Activated T-helper 17 cell treated with anti-CD3 and anti-CD28 coated beads, Interleukin-2, amount 50 U/mL, for 72 hours (primary cell): ENCODE results near the gene MAML2. TPM values are rescaled to one million over a fixed set of nuclear protein-coding genes. Genes with fewer than 3 reads are reported as not detected.

ENCODE experiments used
- ATAC-seq: fragments of 150-1000 bp; cut with Tn5 transposase; replicated peaks from 2 replicates; pipeline ENCODE4 v1.10.0; 2021; ENCODE audit warnings: mild to moderate bottlenecking, moderate library complexity
- H3K27ac Mint-ChIP-seq: one replicate; pipeline ENCODE4 v1.8.0; 2022; ENCODE audit warnings: mixed read lengths
- H3K27me3 Mint-ChIP-seq: one replicate; pipeline ENCODE4 v1.8.0; 2022; ENCODE audit warnings: mixed read lengths
- H3K36me3 Mint-ChIP-seq: one replicate; pipeline ENCODE4 v1.8.0; 2022; ENCODE audit warnings: low read depth, mild to moderate bottlenecking, mixed read lengths
- H3K4me1 Mint-ChIP-seq: one replicate; pipeline ENCODE4 v1.8.0; 2022; ENCODE audit warnings: mixed read lengths
- H3K4me3 Mint-ChIP-seq: one replicate; pipeline ENCODE4 v1.8.0; 2022; ENCODE audit warnings: mild to moderate bottlenecking, mixed read lengths
- H3K9me3 Mint-ChIP-seq: one replicate; pipeline ENCODE4 v1.8.0; 2022; ENCODE audit warnings: mixed read lengths
- total RNA-seq, 2 donors: library from RNA; stranded (reverse); gene quantifications; one replicate each; pipeline ENCODE4 v1.2.3, GENCODE V29; 2022

Gene MAML2
- total RNA-seq, 2 donors from 2014 or later, result 11.2 to 17.4 TPM

DNA sequence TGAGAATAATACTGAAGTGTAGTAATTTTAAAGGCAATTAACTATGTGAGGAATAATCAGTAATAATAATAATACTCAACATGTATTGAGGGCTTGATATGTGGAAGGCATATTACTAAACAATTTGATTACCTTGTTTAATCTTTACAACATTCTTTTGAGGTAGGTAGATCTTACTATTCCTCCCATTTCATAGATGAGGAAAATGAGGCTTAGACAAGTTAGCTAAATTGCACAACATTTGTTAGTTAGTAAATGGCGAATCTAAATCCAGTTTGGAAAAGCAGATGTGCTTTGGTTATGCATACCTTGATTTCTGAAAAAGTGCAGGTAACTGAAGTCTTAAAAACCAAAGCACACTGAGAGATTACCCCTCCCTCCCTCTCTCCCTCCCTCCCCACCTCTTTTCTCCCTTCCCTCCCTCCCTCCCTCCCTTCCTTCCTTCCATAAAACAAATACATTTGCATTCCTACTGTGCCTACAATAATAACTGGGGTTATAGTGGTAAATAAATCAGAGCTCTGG, 326.0 kb downstream of the MAML2 start:
- H3K27me3 Mint-ChIP-seq, result no peaks in the 10 kb centered on the region
- peaks cover 49% of the 10 kb centered on the region for H3K4me1 Mint-ChIP-seq
- H3K27ac Mint-ChIP-seq, result no peak overlapping the region
- no peaks in the 10 kb centered on the region for H3K36me3 Mint-ChIP-seq
- ATAC-seq, result no peak
- H3K4me3 Mint-ChIP-seq, result no peak overlapping the region
- no peaks in the 10 kb centered on the region for H3K9me3 Mint-ChIP-seq

DNA sequence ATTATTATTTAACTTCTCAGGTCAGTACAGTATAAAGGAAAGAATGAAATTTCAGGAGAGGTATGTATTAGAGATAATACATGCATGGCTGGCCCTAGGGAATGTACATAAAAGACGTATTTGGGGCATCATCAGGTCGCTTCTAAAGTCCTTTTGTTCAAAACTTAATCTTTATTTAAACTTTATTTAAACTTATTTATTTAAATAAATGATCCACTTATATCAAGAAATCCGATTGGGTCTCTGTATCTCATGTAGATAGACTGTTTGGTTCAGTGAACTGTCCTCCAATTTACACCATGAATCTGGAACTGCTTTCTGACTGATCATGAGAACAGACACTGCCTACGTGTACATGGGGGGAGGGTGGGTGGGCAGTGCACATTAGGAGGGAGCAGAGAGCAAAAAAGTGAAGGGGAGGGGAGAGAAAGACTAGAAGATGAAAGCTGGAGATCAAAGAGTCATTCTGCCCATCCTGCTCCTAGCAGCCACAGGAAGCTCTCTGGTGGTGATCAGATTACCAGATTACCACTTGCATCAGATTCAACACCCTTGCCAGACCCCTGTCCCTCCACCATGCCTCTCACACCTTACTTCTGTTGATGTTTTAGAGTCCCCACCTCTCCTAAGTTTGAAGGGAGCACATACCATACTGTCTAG, 327.0 kb downstream of the MAML2 start:
- H3K9me3 Mint-ChIP-seq, result no peaks in the 10 kb centered on the region
- H3K36me3 Mint-ChIP-seq, result no peaks in the 10 kb centered on the region
- H3K27me3 Mint-ChIP-seq, result no peaks in the 10 kb centered on the region
- peaks cover 51% of the 10 kb centered on the region for H3K4me1 Mint-ChIP-seq
- no peak overlapping the region for H3K27ac Mint-ChIP-seq
- H3K4me3 Mint-ChIP-seq, result peak overlapping the region; percentile 24
- ATAC-seq, result peak; percentile 13

DNA sequence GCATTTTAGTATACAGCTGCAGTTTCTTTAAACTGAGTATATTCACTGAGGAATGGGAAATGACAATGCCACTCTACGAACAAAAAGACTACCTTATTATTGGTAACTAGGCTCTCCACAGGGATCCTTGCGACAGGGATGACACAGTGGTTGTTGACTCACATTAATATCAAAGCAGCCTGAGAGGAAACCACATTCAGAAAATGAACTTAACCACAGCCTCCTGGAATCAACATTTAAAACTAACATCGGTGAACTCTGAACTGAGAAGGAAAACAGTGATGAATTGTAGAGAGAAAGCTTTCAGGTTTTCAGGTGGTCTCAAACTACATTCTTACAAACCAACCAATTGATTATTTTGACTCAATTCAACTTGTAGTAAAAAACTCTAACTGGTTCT, 328.8 kb downstream of the MAML2 start:
- H3K27ac Mint-ChIP-seq, result peak overlapping the region; percentile 75

DNA sequence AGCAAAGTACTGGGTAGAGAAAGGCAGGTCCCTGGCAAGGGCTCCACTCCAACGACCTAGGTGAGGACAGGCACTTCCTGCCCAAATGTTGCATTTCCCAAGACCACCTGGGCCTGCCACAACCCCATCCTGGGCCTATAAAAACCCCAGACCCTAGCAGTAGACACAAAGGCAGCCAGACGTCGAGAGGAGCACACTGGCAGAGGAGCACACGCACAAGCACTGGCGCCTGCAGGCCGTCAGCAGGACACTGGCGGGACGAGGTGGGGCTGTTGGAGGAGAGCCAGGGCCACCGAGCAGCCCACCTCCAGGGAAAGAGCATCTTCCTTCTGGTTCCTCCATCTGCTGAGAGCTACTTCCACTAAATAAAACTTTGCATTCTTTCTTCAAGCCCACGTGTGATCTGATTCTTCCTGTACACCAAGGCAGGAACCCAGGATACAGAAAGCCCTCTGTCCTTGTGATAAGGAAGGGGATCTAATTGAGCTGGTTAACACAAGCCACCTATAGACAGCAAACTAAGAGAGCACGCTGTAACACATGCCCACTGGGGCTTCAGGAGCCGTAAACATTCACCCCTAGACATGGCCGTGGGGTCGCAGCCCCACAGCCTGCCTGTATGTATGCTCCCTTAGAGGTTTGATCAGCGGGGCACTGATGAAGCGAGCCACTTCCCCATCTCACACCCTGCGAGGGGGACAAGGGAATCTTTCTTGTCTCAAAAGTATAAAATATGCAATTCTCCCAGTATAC, 329.4 kb downstream of the MAML2 start:
- ATAC-seq, result no peak
- Mint-ChIP-seq H3K9me3 (no peaks in the 10 kb centered on the region), H3K27ac (peak overlapping the region; percentile 75), H3K27me3 (no peaks in the 10 kb centered on the region), H3K4me1 (peaks cover 44% of the 10 kb centered on the region), H3K36me3 (no peaks in the 10 kb centered on the region), H3K4me3 (peak overlapping the region; percentile 68)

More for the DNA sequence above, 328.8 kb downstream of the MAML2 start:
- Mint-ChIP-seq H3K27me3 (no peaks in the 10 kb centered on the region), H3K9me3 (no peaks in the 10 kb centered on the region), H3K4me1 (peaks cover 44% of the 10 kb centered on the region), H3K4me3 (peak overlapping the region; percentile 68), H3K36me3 (no peaks in the 10 kb centered on the region)
- peak; percentile 92 for ATAC-seq

DNA sequence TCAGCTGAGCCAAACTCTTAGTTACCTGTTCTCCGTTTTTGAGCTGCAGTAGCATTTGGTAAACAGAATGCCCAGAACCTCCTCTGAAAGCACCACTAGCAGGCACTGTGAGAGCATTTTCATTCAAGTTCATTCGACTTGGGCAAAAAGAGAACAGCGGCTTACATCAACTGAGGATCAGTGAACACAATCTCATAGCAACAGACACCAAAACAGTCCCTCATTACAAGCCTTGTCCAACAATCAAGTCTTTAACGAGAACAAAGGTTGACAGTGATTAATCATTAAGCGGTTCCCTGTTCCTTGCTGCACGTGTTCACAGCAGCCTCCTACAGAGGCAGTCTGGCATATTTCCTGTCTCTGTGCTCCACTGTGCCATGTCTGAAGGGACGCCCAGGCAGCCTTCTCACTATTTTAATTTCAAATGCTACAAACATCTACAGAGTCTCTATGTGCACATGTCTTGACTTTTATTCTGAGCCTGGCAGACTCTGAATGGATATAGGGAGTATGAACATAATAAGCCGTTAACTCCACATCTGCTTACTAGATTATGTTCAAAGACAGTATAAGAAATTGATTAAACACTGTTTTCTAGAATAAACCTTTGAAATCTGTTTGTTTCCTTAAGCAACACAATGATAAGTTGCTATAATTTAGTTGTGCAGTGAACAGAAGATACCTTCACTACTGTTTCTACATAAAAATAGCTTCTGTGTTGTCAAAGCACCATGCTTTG, 330.7 kb downstream of the MAML2 start:
- peak; percentile 68 for ATAC-seq
- Mint-ChIP-seq H3K27me3 (no peaks in the 10 kb centered on the region), H3K27ac (peak overlapping the region; percentile 75), H3K36me3 (no peaks in the 10 kb centered on the region), H3K9me3 (no peaks in the 10 kb centered on the region), H3K4me3 (peak overlapping the region; percentile 68), H3K4me1 (peaks cover 44% of the 10 kb centered on the region)

DNA sequence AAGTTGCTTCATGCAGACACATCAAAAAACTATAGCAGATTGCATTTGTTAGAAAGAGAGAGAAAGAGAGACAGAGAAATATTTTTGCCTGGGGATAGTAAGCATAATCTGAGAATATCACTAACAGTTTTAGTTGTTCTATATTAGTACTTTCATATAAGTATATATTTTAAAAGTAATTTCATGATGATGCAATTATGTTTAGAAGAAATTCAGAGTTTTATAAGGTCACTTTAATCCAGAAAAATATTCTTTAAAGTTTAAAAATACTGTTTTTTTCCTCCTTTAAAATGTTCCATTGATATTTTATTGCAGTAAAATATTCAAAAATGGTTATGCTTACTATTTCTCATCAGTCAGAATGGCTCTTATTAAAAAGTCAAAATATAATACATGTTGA, 332.3 kb downstream of the MAML2 start:
- no peaks in the 10 kb centered on the region for H3K36me3 Mint-ChIP-seq
- H3K4me1 Mint-ChIP-seq, result peaks cover 39% of the 10 kb centered on the region
- H3K4me3 Mint-ChIP-seq, result no peak overlapping the region
- no peak overlapping the region for H3K27ac Mint-ChIP-seq
- H3K27me3 Mint-ChIP-seq, result no peaks in the 10 kb centered on the region
- ATAC-seq, result no peak
- no peaks in the 10 kb centered on the region for H3K9me3 Mint-ChIP-seq

DNA sequence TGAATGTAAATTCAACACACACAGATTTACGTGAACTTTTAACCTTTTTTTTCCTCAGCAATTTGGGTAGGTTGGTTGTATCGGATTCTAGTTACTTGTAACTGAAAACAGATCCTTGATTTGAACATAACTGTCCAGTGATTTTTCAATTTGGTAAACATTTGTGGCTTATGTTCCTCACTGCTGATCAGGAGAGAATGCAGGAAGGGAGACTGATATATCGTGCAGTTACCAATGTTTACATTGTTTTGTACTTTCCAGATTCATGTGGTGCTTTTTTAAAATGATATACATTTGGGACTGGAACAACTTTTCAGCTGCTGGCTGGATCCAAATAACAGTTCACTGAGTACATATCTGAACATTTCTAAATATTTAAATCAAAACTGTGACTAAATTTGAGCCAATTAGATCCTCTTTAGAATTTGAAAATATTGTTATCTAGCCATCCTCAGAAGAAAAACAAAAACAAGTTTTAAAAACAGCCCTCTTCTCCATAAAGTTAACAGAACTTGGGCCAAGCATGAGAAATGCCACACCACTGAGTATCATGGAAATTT, 334.8 kb downstream of the MAML2 start:
- Mint-ChIP-seq H3K36me3 (no peaks in the 10 kb centered on the region), H3K9me3 (no peaks in the 10 kb centered on the region), H3K4me3 (no peak overlapping the region), H3K4me1 (peaks cover 14% of the 10 kb centered on the region), H3K27ac (no peak overlapping the region), H3K27me3 (no peaks in the 10 kb centered on the region)
- ATAC-seq, result no peak

DNA sequence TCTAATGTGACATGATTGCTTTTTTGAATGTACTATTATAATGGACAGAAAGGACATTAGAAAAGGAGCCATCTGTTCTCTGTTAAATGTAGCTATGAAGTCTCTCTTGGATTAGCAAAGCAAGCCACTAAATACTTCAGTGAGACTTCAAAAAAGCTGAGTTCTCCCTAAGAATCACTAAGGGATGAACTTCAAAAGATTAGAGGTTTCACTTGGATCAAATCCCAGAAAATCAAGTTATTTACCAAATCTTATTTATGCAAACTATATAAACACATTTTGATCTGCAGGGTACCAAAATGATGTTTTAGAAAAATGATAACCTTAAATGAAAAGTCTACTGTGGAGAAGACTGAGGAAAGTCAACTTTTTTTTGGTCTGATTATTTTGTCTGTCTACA, 337.0 kb downstream of the MAML2 start:
- peaks cover 10% of the 10 kb centered on the region for H3K4me1 Mint-ChIP-seq
- H3K4me3 Mint-ChIP-seq, result no peak overlapping the region
- H3K27ac Mint-ChIP-seq, result no peak overlapping the region
- ATAC-seq, result no peak
- H3K27me3 Mint-ChIP-seq, result no peaks in the 10 kb centered on the region
- peaks cover 8% of the 10 kb centered on the region for H3K9me3 Mint-ChIP-seq
- H3K36me3 Mint-ChIP-seq, result no peaks in the 10 kb centered on the region

DNA sequence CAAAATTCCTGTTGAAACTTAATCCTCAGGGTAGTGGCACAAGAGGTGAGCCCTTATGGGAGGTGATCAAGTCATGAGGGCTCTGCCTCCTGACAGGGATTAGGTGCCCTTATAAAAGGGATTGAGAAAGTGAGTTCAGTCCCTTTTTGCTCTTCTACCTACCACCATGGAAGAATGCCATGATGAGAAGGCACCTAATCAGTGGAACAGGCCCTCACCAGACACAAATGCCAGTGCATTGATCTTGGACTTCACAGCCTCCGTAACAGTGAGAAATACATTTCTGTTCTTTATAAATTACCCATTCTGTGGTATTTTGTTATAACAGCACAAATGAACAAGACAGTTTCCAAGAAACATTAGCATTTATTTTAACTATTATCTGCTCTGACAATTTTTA, 338.1 kb downstream of the MAML2 start:
- Mint-ChIP-seq H3K4me3 (no peak overlapping the region), H3K4me1 (peaks cover 10% of the 10 kb centered on the region), H3K27ac (no peak overlapping the region), H3K36me3 (no peaks in the 10 kb centered on the region), H3K9me3 (peaks cover 8% of the 10 kb centered on the region), H3K27me3 (no peaks in the 10 kb centered on the region)
- no peak for ATAC-seq

DNA sequence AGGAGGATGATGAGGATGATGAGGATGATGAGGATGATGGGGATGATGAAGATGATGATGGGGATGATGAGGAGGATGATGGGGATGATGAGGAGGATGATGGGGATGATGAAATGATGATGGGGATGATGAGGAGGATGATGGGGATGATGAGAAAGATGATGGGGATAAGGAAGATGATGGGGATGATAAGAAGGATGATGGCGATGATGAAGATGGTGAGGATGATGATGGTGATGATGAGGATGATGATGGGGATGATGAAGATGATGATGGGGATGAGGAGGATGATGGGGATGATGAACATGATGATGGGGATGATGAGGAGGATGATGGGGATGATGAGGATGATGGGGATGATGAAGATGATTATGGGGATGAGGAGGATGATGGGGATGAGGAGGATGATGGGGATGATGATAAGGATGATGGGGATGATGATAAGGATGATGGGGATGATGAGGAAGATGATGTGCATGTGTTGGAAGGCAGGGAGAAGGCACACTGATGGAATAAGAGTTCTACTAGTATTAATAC, 340.2 kb downstream of the MAML2 start:
- ATAC-seq, result no peak
- Mint-ChIP-seq H3K4me3 (no peak overlapping the region), H3K4me1 (peaks cover 15% of the 10 kb centered on the region), H3K27me3 (no peaks in the 10 kb centered on the region), H3K9me3 (peaks cover 8% of the 10 kb centered on the region), H3K36me3 (no peaks in the 10 kb centered on the region), H3K27ac (no peak overlapping the region)

DNA sequence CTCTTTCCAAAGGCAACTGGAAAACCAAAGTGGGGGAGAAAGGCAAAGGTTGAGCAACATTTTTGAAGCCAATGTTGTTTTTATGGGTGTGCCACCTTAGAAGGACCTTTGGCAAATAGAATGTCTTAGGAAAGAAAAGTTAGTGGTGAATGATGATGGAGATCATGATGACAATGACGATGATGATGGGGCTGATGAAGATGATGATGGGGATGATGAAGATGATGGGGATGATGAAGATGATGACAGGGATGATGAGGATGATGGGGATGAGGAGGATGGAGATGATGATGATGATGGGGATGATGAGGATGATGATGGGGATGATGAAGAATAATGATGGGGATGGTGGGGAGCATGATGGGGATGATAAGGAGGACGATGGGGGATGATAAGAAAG, 340.7 kb downstream of the MAML2 start:
- no peak overlapping the region for H3K4me3 Mint-ChIP-seq

DNA sequence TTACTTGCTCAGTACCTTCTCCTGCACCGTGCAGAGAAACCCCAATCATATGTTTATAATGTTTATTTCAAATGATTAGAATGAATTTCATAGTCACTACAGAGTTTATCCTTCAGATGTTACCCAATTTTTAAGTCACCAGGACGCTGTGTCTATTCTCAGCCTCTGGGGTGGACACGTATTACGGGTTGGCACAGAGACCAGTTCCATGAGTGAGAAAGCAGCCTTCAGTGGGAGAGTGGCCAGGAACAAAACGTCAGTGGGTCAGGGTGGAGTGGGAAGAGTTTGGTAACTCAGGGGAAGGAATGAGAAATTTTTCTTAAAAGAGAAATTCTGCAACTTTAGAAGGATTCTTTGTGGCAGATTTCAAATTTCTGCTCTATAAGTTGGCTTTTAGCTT, 342.0 kb downstream of the MAML2 start:
- H3K27me3 Mint-ChIP-seq, result no peaks in the 10 kb centered on the region
- no peak for ATAC-seq
- no peak overlapping the region for H3K4me3 Mint-ChIP-seq
- H3K4me1 Mint-ChIP-seq, result peaks cover 15% of the 10 kb centered on the region
- H3K36me3 Mint-ChIP-seq, result no peaks in the 10 kb centered on the region
- peaks cover 8% of the 10 kb centered on the region for H3K9me3 Mint-ChIP-seq
- H3K27ac Mint-ChIP-seq, result no peak overlapping the region

More for the DNA sequence above, 340.7 kb downstream of the MAML2 start:
- peaks cover 8% of the 10 kb centered on the region for H3K9me3 Mint-ChIP-seq
- no peak overlapping the region for H3K27ac Mint-ChIP-seq
- no peaks in the 10 kb centered on the region for H3K36me3 Mint-ChIP-seq
- H3K4me1 Mint-ChIP-seq, result peaks cover 15% of the 10 kb centered on the region
- no peaks in the 10 kb centered on the region for H3K27me3 Mint-ChIP-seq
- no peak for ATAC-seq

DNA sequence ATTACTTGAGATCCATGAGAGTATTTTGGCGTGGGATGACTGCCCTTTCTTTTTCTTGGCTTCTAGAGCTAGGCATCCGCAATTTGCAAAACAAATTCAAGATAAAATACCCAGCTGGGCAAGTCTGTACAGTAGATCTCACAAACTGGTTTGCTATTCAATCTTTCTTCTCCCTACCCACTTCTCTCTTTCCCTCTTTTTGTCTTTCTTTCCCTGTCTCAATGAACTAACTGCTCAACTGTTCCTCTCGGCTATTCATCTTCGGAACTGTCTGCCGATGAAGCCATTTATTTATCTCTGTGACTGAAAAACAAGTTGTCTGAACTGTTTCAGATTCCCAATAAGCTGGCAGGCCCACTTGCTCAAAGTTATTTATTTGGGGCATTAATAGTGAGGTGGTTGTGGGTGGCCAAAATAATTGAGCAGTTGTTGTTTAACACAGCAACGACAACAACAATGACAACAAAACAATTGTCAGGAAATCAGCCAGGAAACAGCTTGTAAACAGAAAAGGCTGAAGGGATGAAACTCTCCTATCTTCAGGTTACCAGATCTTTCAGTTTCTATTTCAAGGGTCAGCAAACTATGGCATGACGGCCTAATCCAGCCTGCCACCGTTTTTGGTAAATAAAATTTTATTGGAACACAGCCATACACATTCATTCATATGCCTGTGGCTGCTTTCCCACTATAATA, 343.1 kb downstream of the MAML2 start:
- Mint-ChIP-seq H3K9me3 (peaks cover 8% of the 10 kb centered on the region), H3K27me3 (no peaks in the 10 kb centered on the region), H3K36me3 (peaks cover 4% of the 10 kb centered on the region), H3K27ac (no peak overlapping the region), H3K4me3 (no peak overlapping the region), H3K4me1 (peaks cover 15% of the 10 kb centered on the region)
- ATAC-seq, result no peak
